GM12873 (cell line): Measurements from ENCODE around the gene GNG2.

ENCODE experiments used
- TF ChIP-seq, protein P1 (sequence below): IDR thresholded peaks from 2 replicates; pipeline ENCODE4 v1.5.1; 2012; ENCODE audit warnings: low read depth, mild to moderate bottlenecking, moderate library complexity, low read length, control low read depth; ENCODE audit not compliant: insufficient read depth; ENCODE audit errors: missing control alignments

GNG2 gene

DNA sequence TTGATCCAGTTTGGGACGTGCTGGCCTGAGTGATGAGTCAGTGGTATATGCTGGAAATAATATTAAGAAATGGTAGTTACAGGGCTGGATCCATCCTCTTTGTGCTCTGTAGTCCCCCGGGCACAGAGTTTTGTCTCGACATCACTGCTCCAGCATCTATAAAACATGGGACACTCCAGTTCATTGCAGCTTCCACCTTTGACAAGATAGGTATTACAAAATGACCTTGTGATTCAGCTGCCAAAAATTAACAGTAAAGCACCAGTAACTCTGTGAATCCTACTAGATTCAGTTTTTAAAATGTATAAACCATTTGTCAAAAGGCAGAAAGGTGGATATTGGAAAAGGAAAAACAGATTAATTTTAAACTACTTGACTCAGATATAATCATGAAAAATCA is 14.6 kb upstream of the GNG2 start:
- TF ChIP-seq, protein P1, sequence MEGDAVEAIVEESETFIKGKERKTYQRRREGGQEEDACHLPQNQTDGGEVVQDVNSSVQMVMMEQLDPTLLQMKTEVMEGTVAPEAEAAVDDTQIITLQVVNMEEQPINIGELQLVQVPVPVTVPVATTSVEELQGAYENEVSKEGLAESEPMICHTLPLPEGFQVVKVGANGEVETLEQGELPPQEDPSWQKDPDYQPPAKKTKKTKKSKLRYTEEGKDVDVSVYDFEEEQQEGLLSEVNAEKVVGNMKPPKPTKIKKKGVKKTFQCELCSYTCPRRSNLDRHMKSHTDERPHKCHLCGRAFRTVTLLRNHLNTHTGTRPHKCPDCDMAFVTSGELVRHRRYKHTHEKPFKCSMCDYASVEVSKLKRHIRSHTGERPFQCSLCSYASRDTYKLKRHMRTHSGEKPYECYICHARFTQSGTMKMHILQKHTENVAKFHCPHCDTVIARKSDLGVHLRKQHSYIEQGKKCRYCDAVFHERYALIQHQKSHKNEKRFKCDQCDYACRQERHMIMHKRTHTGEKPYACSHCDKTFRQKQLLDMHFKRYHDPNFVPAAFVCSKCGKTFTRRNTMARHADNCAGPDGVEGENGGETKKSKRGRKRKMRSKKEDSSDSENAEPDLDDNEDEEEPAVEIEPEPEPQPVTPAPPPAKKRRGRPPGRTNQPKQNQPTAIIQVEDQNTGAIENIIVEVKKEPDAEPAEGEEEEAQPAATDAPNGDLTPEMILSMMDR = no peak

DNA sequence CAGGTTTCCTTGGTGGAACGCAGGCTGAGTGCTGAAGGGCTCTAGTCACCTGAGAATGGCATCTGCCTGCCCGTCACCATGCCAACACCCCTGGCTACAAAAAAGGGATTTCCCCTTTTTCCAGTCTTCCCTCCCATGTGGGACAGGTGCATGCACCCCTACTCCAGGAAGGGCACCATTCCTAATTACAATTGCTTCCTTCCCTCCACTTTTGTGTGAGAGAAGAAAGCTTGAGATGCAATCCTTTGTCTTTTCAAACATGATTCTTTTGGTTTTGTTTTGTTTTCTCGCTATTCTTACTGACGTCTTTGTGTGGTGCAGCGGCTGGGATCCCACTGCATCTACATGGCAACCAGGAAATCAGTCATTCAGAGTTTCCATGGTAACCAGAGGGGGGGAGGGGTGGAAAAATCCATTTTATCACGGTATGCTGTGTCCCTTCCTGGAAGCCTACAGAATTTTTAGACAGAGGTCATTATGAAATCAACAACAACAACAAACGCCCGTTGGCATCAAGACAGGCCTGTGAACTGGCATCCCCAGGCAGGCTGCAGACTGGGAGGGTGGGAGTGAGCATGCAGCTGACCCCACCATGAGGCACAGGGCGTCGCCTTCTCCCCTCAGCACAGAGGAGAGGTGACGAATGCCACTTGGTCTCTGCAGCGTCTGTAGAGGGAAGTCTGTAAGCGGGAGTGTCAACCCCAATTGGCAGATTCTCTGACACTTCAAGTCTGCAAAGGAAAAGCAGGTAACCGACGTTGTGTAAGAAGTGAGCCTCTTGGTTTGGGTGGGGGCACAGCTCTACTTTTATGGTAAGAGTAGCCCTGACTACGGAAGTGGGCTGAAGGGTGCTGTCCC is 13.6 kb upstream of the GNG2 start:
- TF ChIP-seq, protein P1 = no peak

DNA sequence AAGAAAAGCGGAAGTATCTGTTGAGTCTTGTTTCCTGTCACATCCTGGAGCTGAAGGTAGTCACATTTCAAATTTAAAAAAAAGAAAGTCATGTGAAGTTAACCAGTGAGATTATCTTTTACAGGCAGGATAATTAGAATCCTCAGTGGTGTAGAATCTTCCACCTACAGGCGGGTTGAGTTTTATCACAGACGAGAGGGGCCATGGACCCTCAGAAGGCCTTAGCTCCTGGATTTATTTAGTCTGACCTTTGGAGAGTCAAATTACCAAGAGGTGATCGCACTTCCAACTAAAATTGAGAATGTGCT is 13.0 kb upstream of the GNG2 start:
- TF ChIP-seq, protein P1 = no peak

DNA sequence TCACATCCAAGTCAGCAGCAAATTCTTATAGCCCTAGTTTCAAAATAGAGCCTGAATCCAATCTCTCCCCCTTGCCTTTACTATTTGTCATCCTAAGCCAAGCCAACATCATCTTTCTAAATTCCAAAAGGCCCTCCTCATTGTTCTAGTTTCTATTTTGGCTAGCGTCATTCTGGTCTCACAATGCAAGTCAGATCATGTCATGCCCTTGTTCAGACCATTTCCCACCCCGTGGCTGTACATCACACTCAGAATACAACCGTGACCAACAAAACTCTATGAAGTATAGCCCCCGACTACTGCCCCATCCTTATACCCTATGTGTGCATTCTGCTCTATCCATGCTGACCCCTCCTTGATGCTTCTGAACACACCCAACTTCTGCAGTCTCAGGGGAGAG is 12.3 kb upstream of the GNG2 start:
- TF ChIP-seq, protein P1 = no peak

DNA sequence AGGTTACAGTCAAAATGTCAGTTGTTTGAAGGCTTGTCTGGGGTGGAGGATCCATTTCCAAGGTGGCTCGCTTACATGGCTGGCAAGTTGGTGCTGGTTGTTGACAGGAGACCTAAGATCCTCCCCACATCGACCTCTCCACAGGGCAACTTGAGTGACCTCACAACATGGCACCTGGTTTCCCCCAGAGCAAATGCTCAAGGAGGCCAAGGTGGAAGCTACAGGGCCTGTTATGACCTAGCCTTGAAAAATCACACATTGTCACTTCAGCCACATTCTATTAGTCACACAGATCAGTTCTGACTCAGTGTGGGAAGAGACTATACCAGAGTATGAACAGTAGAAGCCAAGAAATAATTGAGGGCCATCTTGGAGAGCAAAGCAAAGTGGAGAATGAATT is 11.3 kb upstream of the GNG2 start:
- TF ChIP-seq, protein P1 = no peak

DNA sequence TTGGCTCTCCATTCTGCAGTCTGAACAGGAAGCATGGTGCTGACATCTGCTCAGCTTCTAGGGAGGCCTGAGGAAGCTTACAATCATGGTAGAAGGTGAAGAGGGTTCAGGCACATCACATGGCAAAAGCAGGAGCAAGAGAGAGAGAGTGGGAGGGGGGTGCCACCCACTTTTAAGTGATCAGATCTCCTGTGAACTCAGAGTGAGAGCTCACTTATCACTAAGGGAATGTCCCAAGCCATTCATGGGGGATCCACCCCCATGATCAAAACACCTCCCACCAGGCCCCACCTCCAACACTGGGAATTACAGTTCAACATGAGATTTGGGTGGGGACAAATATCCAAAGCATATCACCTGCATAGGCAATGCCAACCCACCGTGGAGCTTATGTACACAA is 9.8 kb upstream of the GNG2 start:
- TF ChIP-seq, protein P1 = no peak

DNA sequence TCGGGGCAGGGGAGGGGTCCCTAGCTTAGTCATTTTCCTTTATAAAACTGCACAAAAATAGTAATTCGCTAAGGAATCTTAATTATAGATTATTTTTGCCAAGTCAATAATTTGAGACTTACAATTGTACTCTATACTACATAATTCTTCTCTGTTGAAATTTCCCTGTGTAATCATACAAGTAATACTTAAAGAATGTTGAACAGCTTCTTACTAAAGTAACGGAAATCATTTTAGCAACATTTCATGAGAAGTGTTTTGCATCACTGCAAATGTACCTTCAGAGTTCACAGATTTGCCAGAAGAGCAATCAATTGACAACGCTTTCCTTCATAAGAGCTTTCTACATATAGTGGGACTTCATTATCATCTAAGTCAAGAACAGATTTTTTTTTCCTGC is 7.9 kb upstream of the GNG2 start:
- TF ChIP-seq, protein P1 = no peak
